ENCODE data around the gene LRFN4.

GRCh38 chr11:66851698-66852465 is 5.0 kb upstream of the LRFN4 start:
- TF ChIP-seq CTCF (IDR thresholded peaks at IDR 0.05) (no peak; the same call in 1 of the 2 replicates), TCF7L2 (IDR thresholded peaks at IDR 0.05; ENCODE audit: low read depth, low read length) (no peak)
